NCI-H2081 (cell line): ENCODE data around the gene ADARB2.

Experiments
- DNase-seq, 2 experiments: peaks; one replicate each; lab custom pipeline; 2025; lab: John Stamatoyannopoulos, UW

Gene ADARB2

DNA sequence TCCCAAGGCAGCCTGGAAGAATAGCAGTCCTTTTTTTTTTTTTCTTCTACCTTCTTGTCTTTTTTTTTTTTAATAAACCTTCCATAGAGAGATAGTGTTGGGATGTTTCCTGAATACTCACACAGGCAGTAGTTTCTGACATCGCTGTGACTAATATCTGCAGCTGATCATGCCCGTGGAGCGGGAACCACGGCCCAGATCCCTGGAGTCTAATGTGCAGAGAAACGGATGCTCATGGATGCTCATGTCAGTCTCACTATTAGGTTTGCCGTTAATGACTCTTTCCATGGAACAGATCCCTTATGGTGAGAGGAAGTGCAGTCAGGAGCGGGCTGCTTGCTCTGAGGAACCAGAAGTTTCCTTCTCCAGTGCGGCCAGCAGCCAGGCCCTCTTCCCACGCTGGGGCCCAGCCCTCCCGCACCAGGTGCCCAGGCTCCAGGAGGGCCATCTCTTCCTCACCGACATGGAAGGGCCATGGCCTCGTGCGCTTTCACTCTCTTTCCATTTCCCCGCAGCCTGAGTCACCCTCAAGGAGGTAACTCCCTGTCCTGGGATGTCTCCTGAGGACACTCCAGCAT lies 548.7 kb downstream of the ADARB2 start:
- no peak for DNase-seq

DNA sequence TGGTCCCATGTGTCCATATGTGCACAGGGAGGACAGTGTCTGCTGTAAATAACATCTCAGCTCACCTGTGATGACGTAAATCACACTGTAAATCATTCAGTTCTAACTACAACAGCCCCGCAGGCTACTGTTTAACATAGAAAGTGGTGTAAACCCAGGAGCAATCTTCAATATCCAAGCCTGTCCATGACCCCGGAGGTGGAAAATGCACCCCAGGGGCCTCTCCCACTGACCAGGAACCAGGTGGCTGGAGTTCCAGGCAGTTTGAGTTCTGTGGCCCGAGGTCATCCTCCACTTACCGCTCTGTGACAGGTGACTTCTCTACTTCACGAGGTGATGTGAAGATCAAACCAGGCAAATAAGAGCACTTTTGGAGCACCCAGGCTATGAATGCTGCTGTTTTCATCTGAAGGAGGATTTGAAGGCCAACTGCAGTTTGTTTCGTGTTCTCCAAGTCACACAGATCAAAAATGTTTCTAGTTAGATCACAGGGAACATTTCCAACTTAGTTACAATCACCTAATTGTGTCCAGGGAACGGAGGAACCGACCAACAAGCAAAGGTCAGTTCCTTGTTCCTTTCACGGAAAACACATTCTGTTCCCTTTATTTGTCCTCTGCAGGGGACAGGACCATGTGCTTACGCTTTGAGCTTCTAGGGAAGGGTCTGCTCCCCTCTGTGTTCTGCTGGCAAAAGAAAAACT lies 549.3 kb downstream of the ADARB2 start:
- DNase-seq = no peak

DNA sequence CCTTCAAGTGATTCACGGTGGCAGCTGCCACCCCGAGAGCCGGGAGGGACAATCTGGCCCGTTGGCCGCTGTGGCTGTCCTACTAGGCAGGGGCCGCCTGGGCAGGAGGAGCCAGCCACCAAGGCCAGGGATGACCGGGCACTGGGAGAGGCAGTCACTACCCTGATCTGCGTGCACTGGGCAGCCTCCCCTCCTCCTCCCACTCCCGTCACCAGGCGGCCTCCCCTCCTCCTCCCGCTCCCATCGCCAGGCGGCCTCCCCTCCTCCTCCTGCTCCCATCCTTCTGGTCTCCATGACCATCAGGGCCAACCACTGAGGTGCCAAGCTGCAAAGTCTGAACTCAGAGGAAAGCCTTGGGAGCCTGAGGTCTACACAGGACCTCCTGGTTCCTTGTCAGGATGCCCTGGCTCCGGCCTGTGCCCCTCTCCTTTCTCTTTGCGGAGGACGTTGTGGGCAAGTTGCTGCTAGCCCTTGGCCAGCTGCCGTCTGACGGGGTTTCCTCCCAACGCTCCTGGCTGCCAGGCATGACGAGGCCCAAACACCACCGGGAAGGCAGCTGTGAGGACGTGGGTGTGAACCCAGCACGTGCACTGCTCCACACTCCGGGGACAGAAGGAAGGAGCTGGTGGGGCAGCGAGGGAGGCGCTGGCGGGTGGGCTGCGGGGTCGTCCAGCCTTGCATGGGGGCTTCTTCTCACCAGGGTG lies 550.0 kb downstream of the ADARB2 start:
- DNase-seq = no peak

DNA sequence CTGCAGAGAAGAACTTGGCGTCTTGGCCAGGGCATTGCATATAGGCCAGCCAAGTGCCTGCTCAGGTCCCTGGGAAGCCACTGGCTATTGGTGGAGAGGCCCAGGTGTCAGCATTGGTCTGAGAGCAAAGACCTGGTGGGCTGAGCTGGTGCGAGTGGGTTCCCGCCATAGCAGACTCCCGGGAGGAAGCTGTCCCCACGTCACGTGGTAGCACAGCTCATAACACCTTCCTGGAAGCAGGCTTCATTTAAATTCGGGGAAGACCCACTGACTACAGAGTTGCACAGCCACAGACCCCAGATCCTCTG lies 550.7 kb downstream of the ADARB2 start:
- no peak for DNase-seq

DNA sequence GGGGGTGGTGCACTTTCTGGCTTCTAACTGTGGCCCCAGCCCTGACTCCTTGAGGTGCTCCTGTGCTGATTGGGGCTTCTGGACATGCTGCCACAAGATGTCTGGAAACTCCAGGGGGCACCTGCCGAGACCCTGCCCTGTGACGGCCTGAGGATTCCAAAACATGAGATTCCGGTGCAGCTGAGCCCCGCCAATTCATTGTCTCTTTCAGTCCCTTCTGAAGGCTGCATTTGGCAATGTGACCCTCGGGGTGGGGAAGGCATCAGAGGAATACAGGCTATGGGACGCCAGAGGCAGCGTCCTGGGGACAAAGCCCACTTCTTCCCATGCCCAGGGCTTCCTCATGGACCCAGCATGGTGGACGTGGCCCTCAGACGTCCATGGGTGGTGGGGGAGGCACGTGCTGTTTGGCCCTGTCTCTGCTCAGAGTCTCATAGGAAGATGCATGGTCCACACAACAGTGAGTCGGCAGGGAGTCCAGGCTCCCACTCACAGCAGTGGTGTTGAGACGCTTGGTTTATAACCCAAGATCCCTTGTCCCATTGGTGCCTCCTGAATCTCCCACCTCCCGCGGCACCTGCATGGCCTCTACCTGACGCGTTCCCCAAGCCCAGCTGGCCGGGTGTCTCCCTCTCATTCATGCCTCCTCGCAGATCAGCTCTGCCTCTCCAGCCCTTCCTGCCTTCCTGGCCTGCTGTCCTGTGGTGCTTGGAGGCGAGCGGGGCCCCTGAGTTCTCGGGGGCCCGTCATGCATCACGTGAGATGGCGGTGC lies 551.2 kb downstream of the ADARB2 start:
- no peak for DNase-seq

DNA sequence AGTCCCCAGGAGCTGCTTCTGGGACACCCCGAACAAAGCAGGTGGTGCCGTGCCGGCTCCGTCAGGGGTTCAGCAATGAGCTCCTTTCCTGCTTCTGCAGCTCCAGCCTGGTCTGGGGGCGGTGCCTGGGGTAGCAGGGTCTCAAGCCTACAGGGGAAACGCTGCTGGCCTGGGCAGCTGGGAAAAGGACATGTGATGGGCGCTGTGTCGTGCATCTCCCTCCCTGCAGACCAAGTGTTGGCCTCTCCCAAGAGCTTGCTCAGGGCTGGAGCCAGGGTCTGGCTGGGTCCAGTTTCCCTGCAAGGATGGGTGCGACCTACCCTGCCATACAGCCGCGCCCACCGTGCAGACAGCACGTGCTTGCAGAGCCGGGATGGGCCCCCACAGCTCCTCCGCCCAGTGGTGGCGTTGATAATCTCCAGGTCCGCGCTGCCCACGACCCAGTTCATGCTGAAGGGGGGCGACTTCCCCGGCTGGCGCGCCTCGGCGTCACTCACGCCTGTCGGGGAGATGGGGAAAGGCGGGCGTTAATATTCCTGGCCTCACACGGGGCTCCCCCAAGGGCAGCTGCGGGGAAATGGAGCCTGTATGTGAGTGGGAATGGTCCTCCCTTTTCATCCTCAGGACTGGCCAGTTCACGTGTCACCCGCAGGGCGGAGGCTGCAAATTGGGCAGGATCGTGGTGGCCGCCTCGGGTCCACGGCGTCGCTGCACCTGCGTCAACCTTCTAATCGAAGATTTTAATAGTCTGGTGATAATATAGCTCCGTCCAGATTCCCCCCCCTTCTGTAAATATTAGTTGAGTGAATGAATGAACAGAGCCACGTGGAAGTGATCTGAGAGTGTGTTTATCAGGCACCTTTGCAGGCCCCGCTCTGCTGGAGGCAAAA lies 552.5 kb downstream of the ADARB2 start:
- DNase-seq = no peak

DNA sequence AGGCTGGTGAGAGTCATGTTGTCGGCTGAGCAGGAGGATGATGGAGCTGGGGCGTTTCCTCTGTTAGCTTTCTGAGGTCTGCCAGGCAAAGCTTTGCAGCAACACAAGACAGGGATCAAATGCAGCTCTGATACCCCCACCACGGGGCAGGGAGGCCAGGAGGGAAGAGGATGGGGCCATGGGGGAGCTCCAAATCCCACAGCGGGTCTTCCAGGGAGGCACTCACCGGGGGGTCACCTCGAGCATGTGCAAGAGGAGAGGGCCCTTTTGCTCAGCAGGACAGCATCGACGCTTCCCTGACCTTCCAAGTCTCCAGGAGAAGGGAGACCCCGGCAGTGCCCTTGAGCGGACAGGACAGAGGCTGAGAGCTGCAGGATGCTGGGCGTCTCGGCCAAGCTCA lies 553.6 kb downstream of the ADARB2 start:
- no peak for DNase-seq

DNA sequence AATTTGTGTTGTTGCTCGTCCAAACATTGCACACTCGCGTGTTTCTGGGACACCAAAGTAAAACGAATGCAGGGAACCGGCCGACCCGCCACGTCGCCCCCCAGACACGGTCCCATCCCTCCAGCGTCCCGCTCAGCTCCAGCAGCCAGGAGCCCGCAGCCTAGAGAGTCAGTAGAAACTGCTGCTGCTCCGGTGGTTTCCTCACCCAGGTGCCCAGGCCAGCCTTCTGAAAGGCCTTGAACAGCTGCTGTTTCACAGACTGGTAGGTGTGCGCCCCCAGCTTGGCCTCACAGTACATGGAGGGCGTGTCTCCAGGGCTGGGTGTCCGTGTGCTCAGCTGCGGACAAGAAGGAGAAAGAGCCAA lies 554.3 kb downstream of the ADARB2 start:
- DNase-seq = peak in 1 of 2 experiments; percentile 7

DNA sequence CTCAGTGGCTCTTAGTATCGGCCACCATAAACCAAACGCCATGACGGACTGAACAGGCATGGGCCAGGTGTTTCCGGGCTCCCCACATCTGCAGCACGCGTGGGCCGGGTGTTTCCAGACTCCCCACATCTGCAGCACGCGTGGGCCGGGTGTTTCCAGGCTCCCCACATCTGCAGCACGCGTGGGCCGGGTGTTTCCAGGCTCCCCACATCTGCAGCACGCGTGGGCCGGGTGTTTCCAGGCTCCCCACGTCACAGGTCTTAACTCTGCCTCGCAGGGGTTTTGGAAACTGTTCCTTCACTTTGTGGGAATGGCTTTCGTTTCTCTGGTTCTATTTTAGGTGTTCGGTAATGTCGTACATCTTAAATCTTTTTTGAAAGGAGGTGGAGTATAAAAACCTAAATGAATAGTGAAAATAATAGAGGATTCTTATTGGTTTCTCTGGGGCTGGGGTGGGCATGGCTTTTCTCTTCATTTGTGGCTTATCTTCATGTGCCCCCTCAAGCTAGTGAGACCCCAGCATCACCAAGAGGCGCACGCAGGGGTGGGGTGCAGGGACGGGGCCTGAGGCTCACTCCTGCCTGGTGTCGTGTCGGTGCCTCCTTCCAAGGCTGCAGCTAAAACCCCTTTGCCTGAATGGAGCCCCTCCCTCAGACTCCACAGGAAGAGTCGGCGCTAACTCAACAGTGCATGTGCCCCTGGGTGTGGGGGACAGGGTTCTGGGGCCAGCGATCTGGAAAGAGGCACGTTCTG lies 554.9 kb downstream of the ADARB2 start:
- no peak for DNase-seq

DNA sequence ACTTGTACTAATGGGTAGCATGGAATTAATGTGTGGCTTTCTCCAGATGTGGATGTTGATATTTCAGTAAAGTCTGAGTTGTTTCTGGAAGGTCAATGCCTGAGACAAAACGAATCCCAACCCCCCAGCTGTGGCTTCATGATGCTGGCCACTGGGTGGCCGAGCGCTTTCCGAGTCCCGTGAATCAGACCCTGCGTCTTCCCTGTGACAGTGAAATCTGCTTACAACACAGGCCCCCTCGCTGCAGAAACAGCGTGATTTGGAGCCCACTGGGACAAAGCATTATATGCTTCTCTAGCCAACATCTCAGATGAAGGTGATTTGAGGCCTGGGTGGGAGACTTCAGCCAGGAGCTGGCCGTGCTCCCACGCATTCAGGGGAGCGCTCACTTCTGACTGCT lies 556.5 kb downstream of the ADARB2 start:
- no peak for DNase-seq

DNA sequence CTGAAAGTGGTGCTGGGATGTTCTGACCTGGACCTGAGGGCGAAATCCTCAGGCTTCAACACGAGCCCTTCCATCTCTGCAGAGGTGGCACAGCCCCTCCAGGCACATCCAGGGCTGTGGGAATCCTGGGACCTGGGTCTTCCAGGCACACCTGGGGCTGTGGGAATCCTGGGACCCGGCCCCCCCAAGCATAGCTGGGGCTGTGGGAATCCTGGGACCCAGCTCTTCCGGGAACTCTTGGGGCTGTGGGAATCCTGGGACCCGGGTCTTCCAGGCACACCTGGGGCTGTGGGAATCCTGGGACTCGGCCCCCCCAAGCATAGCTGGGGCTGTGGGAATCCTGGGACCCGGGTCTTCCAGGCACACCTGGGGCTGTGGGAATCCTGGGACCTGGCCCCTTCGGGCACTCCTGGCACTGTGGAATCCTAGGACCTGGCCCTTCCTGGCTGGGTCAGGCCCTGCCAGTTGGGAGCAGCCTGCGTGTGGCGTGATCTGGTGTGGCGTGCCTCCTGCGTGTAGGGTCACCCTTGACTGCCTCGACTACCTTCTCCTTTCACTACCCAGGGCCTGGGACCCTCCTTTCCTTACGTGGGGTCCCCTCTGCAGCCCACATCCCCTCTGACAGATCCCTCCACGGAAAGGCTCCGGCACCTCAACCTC lies 557.1 kb downstream of the ADARB2 start:
- no peak for DNase-seq

DNA sequence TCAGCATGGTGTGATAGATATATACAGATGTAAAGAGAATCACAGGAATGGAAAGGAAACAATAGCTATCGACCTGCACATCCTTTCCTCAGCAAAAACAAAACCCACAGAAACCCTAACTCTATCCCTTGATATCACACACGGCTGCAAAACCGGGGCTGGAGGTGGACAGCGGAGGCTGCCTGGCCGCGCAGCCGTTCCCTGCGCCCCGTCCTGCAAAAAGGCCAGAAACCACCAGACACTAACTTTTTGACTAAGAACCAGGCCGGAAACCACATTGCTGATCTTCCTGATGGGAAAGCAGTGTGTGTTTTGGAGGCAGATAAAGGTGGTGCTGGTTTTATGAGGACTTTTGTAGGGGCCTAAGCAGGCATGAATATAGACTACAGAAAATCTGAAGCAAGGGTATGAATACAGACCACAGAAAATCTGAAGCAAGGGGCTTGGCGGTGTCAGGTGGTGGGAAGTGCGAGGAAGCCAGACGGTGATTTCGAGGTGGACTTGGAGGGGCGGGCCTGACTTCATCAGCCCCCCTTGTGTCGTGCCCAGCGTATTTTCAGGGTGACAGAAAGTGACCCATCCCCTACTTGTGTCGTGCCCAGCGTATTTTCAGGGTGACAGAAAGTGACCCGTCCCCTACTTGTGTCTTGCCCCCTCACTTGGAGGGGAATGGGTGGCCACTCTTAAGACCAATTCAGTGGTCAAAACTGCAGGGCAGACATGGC lies 557.8 kb downstream of the ADARB2 start:
- DNase-seq = no peak

DNA sequence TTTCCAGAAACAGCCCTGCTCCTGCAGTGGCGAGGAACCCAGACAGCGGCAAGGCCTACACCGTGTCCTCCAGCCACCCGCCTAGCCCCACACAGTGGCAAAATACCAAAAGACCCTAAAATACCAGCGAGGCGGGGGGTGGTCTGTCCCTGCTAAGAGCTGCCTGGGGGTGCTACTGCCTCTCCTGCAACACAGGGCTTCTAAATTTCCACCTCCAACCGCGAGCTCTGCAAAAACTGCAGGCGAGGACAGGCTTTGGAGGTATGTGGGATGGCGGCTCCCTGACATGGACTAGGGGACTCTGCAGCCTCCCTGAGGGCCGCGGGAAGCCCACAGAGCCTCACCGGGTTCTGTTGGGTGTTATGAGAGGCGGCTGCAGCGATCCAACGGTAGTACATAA lies 558.8 kb downstream of the ADARB2 start:
- no peak for DNase-seq

DNA sequence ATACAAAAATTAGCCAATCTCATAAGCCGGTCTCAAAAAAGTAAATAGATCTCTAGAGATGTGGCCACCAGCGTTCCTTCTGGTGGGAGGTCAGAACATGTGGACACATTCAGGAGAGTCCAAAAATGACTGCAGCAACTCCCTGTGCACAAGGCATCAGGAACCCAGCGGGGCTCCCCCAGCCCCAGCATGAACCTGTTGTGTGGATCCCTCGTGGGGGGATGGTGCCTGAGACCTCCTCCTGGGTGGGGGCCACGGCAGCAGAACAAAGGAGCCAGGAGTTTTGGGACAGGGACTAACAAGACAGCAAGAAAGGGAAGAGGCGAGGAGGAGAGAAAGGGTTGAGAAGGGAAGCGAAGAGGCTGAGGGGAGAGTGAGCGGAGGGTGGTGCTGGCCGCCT lies 559.4 kb downstream of the ADARB2 start:
- DNase-seq = no peak

DNA sequence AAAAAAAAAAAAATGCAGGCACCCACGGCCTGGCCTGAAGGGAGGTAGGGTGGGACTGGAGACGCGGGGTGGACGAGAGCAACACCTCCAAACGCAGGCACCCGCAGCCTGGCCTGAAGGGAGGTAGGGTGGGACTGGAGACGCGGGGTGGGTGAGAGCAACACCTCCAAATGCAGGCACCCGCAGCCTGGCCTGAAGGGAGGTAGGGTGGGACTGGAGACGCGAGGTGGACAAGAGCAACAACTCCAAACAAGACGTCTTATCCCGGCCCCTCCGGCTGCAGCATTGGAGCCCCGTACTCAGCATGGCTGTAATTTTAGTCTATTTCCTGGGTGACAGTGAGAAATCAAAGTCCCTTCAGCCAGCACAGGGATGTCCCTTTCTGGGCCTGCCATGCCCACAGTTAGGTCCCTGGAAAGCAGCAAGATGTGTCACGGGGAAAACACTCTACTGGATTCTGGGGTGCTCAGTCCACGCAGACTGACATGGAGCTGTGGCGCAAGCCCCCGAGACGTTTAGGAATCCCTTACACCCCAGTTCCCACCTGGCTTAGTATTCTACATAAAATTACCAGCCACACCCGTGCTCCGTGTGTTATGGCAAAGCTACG lies 561.3 kb downstream of the ADARB2 start:
- DNase-seq = no peak

DNA sequence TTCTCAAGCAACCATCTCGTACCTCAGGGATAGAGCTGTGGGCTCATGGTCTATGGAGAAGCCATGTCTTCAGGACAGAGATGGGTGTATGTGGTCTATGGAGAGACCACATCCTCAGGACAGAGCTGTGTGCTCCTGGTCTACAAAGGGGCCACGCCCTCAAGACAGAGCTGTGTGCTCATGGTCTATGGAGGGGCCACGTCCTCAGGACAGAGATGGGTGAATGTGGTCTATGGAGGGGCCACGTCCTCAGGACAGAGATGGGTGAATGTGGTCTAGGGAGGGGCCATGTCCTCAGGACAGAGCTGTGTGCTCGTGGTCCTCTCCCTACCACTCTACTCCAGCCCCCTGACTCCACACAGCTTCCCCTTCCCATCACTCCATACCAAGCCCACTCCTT lies 563.3 kb downstream of the ADARB2 start:
- DNase-seq = no peak

DNA sequence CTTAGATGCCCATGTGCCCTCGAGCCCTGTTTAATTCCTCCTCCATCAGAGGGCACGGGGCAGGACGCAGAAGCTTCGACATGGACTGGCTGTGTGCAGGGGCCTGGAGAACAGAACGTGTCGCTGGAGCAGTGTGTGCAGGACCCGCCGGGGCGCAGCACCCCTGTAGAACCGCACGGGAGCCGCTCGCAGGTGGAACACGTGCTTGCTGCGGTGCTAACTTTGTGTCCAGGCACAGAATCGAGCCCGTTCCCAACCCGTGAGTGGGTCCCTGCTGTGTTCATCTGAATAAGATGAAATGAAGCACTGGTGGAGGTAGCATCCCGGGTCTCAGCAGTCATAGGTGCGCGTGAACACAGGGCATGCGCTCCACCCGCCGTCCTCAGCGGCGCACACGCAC lies 564.2 kb downstream of the ADARB2 start:
- no peak for DNase-seq

DNA sequence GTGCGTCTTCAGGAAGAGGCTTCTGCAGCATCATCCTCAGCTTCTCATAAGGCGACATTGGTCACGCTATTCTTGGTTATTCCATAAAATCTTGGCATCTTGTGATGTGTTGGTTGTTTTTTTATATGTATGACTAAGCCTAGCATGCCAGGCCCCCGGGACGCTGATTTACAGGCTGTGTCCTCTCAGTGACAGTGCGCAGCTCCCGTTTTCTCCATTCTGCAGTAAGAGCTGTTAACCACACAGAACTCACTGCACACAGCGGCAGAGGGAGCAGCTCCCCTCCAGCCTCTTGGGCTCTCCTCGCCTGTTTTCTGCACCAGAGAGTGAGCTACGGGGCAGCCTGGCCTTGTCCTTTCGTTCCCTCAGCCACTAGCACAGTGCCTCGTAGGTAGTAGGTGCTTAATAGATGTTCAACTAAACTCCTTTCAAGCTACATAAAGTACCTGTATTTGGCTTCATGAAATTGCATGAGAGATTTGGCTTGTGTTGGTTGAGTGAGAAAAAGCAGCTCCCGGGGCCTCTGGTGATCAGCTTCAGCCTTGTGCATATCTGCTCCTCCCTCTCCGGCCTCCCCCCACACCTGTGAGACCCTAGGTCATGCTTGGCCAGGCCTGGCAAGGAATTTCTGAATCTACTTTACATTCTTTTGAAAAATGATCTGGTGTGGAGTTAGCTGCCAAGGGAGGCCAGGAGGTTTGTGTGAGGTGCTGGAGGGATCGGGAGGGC lies 564.9 kb downstream of the ADARB2 start:
- no peak for DNase-seq

DNA sequence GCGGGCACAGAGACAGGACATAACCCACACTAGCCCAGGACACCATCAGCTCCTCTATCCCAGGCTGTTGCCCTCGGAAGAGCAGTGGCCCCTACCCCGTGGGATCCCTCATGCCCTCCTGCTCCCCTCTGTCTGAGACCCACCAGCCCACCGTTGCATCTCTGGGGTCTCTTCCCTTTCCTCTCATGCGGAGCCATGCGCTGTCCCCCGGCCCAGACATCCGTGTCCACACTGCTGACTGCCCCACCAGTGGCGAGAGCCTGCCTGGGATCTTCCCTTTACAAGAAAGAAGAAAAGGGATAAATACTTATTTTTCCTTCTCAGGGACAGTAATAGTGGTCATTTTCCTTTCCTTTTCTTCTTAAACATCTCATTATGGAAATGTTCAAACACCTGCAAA lies 565.7 kb downstream of the ADARB2 start:
- no peak for DNase-seq
